Measurements from ENCODE around the gene SLC39A8. TPM values are rescaled to one million over a fixed set of nuclear protein-coding genes. Genes with fewer than 3 reads are reported as not detected.

SLC39A8 gene
- total RNA-seq, 1 donor from 2014 or later = 11.4 TPM

DNA sequence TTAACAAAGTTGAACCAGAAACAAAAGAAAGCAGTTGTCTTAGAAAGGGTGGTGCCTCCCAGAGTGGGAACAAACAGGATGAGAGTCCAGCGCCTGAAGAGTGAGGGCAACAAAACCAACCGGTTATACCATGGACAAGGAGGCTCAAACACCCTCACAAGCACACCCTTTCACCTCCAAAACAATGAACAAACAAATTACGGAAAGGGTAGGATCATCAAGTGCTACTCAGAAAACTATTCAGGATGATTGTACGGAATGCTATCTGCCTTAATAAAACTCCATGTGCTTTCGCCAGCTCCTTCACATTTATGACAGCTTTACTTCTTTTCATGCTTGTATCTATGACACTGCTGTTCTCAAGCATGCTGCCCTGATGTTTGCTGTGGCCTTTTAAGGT, 26.8 kb downstream of the SLC39A8 start:
- Mint-ChIP-seq H3K4me1 (peaks cover 5% of the 10 kb centered on the region), H3K27ac (ENCODE audit: unreplicated experiment) (peak overlapping the region; percentile 30), H3K9me3 (no peaks in the 10 kb centered on the region), H3K36me3 (ENCODE audit: low read depth) (no peaks in the 10 kb centered on the region), H3K27me3 (ENCODE audit: low read depth) (no peaks in the 10 kb centered on the region), H3K4me3 (no peak overlapping the region)
- TF ChIP-seq, protein P1, sequence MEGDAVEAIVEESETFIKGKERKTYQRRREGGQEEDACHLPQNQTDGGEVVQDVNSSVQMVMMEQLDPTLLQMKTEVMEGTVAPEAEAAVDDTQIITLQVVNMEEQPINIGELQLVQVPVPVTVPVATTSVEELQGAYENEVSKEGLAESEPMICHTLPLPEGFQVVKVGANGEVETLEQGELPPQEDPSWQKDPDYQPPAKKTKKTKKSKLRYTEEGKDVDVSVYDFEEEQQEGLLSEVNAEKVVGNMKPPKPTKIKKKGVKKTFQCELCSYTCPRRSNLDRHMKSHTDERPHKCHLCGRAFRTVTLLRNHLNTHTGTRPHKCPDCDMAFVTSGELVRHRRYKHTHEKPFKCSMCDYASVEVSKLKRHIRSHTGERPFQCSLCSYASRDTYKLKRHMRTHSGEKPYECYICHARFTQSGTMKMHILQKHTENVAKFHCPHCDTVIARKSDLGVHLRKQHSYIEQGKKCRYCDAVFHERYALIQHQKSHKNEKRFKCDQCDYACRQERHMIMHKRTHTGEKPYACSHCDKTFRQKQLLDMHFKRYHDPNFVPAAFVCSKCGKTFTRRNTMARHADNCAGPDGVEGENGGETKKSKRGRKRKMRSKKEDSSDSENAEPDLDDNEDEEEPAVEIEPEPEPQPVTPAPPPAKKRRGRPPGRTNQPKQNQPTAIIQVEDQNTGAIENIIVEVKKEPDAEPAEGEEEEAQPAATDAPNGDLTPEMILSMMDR (conservative IDR thresholded peaks at IDR 0.05) = no peak
- no peak for DNase-seq (ENCODE audit: low read depth, low spot score)

DNA sequence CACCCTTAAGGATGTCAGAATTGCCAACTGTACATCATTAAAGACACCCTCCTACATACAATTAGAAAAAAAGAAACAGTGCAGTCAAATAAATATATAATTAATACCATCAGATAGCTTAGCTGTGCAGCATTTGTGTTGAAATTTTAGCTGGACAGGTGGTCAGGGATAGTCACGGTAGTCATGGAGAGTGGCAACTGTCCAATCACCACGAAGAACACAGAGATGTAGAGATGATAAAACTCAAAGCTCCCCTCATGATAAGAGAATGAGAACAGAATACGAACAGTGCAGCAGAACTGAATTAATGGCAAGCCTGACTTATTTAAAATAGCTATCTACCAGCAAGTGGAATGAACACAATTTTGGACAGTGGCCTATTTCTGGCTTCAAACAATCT, 27.2 kb downstream of the SLC39A8 start:
- TF ChIP-seq, protein P1 (conservative IDR thresholded peaks at IDR 0.05) = no peak
- Mint-ChIP-seq H3K9me3 (no peaks in the 10 kb centered on the region), H3K4me1 (peaks cover 5% of the 10 kb centered on the region), H3K4me3 (no peak overlapping the region), H3K27me3 (ENCODE audit: low read depth) (no peaks in the 10 kb centered on the region), H3K27ac (ENCODE audit: unreplicated experiment) (no peak overlapping the region), H3K36me3 (ENCODE audit: low read depth) (no peaks in the 10 kb centered on the region)
- no peak for DNase-seq (ENCODE audit: low read depth, low spot score)

DNA sequence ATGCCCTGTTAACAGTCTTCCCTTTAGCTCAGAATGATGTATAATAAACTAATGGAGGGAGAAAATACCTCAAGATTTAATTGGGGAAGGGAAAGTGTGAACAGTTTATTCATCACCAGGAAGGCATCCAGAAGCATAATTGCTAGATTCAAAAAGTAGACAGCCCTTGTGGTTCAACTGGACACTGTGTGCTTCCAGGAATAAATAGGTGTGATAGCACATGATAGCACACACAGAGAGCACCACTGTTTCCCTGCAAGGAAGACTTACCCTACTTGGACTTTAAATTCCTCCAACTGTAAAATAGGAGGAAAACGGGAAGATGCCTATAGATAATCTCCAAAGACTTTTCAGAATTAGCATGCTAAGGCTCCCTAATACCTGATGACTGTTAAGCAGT, 27.8 kb downstream of the SLC39A8 start:
- Mint-ChIP-seq H3K27ac (ENCODE audit: unreplicated experiment) (no peak overlapping the region), H3K27me3 (ENCODE audit: low read depth) (no peaks in the 10 kb centered on the region), H3K4me1 (peaks cover 5% of the 10 kb centered on the region), H3K9me3 (no peaks in the 10 kb centered on the region), H3K4me3 (no peak overlapping the region), H3K36me3 (ENCODE audit: low read depth) (no peaks in the 10 kb centered on the region)
- DNase-seq (ENCODE audit: low read depth, low spot score) = no peak
- TF ChIP-seq, protein P1 (conservative IDR thresholded peaks at IDR 0.05) = no peak

DNA sequence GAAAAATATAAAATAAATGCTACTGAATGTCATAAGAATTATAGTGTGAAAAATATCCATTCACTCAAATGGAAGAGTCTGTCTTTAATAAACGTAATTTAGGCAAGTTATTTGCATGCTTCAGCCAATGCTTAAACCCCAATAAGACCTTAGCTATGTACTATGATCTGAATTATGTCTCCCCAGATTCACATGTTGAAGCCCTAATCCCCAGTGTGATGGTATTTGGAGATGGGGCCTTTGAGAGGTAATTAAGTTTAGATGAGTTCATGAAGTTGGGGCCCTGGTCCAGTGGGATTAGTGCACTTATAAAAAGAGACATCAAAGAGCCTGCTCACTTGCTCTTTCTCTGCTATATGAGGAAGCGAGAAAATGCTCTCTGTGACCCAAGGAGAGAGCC, 28.7 kb downstream of the SLC39A8 start:
- DNase-seq (ENCODE audit: low read depth, low spot score) = no peak
- Mint-ChIP-seq H3K27me3 (ENCODE audit: low read depth) (no peaks in the 10 kb centered on the region), H3K36me3 (ENCODE audit: low read depth) (no peaks in the 10 kb centered on the region), H3K4me1 (peaks cover 5% of the 10 kb centered on the region), H3K9me3 (no peaks in the 10 kb centered on the region), H3K4me3 (no peak overlapping the region), H3K27ac (ENCODE audit: unreplicated experiment) (no peak overlapping the region)
- TF ChIP-seq, protein P1 (conservative IDR thresholded peaks at IDR 0.05) = no peak

DNA sequence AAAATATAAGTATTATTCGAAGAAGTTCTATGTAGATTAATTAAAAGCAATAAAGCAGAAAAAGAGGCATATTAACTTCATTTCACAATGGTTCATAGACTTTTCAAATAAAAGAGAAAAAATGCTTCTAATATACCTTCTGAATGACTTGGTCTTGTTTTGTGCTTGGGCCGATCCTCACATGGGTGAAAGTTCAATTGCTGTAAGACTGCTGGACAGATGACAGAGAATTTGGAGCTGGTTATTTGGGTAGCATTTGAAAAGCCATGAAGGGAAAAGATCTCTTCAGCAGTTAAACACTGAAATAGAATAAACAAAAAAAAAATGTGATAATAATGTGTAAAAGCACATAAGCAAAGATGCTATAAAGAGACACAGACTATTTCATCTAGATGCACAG, 29.8 kb downstream of the SLC39A8 start:
- Mint-ChIP-seq H3K27me3 (ENCODE audit: low read depth) (no peaks in the 10 kb centered on the region), H3K9me3 (no peaks in the 10 kb centered on the region), H3K27ac (ENCODE audit: unreplicated experiment) (no peak overlapping the region), H3K36me3 (ENCODE audit: low read depth) (no peaks in the 10 kb centered on the region), H3K4me3 (no peak overlapping the region), H3K4me1 (peaks cover 5% of the 10 kb centered on the region)
- DNase-seq (ENCODE audit: low read depth, low spot score) = no peak
- TF ChIP-seq, protein P1 (conservative IDR thresholded peaks at IDR 0.05) = no peak

DNA sequence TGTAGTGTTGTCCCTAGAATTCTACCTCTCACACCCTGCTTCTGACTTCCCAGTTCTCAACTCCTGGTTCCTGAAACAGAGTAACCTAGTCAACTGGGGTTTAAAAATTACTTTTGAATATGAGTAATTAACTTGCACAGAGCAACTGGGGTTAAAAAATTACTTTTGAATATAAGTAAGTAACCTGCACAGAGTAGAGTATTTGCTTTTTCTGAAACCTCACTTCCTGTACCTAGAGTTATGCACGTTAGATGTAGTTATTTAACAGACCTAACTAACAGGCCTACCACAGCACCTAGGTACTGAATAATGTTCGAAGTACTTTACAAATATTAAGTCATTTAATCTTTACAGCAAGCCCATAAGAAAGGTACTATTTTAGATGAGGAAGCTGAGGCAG, 32.9 kb downstream of the SLC39A8 start:
- TF ChIP-seq, protein P1 (conservative IDR thresholded peaks at IDR 0.05) = no peak
- DNase-seq (ENCODE audit: low read depth, low spot score) = no peak
- Mint-ChIP-seq H3K27ac (ENCODE audit: unreplicated experiment) (no peak overlapping the region), H3K9me3 (no peaks in the 10 kb centered on the region), H3K4me3 (no peak overlapping the region), H3K27me3 (ENCODE audit: low read depth) (no peaks in the 10 kb centered on the region), H3K4me1 (no peaks in the 10 kb centered on the region), H3K36me3 (ENCODE audit: low read depth) (no peaks in the 10 kb centered on the region)
